Fibroblast of skin of abdomen (primary cell): ENCODE results near the gene PNMA6E.

Source experiments
- DNase-seq: peaks from one replicate; pipeline ENCODE4 v3.0.0-alpha.2; 2013

Gene PNMA6E

DNA sequence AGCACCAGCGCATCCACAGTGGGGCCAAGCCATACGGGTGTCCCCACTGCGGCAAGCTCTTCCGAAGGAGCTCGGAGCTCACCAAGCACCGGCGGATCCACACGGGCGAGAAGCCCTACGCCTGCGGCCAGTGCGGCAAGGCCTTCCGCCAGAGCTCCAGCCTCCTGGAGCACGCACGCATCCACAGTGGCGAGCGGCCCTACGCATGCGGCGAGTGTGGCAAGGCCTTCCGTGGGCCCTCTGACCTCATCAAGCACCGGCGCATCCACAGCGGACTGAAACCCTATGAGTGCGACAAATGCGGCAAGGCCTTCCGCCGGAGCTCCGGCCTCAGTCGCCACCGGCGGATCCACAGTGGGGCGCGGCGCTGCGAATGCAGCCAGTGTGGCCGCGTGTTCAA, 53.6 kb downstream of the PNMA6E start:
- DNase-seq: no peak
